ENCODE results near the gene PEX11B.

Gene PEX11B

GRCh38 chr1:145885738-145886287 lies 32.7 kb downstream of the PEX11B start, which contains the start of gene ANKRD35:
Gene ANKRD35, minus strand, starts transcription at chr1:145885866. Its CDS starts 108 bp downstream, at chr1:145885758.
- Histone ChIP-seq H3K27me3 (ENCODE audit: insufficient read depth, insufficient read length) (peaks cover 26% of the 10 kb centered on the region), H3K36me3 (ENCODE audit: insufficient read depth, insufficient read length, low read length) (no peaks in the 10 kb centered on the region), H3K4me1 (ENCODE audit: insufficient read depth, insufficient read length) (peaks cover 6% of the 10 kb centered on the region), H3K4me3 (ENCODE audit: insufficient read length, low read depth) (peak within 1 kb of the TSS; percentile 59), H3K9ac (ENCODE audit: insufficient read length, low read depth) (peak within 1 kb of the TSS; percentile 52), H3K9me3 (ENCODE audit: insufficient read depth, low read length) (no peaks in the 10 kb centered on the region)
- peak; percentile 76 for DNase-seq (ENCODE audit: low read depth, low spot score)
- TF ChIP-seq ZNF274 (IDR thresholded peaks at IDR 0.05; ENCODE audit: low read depth, low read length): no peak
- no peak for TF ChIP-seq SUZ12 (IDR thresholded peaks at IDR 0.05; ENCODE audit: extremely low read depth, insufficient read depth, insufficient read length)
- no peak for TF ChIP-seq YY1 (IDR thresholded peaks at IDR 0.05; ENCODE audit: insufficient read depth, insufficient read length)

GRCh38 chr1:145884675-145885074 lies 33.8 kb downstream of the PEX11B start:
- H3K4me3 ChIP-seq (ENCODE audit: insufficient read length, low read depth): no peak overlapping the region
- peaks cover 26% of the 10 kb centered on the region for H3K27me3 ChIP-seq (ENCODE audit: insufficient read depth, insufficient read length)
- peaks cover 6% of the 10 kb centered on the region for H3K4me1 ChIP-seq (ENCODE audit: insufficient read depth, insufficient read length)
- no peaks in the 10 kb centered on the region for H3K36me3 ChIP-seq (ENCODE audit: insufficient read depth, insufficient read length, low read length)
- H3K9ac ChIP-seq (ENCODE audit: insufficient read length, low read depth): no peak overlapping the region
- H3K9me3 ChIP-seq (ENCODE audit: insufficient read depth, low read length): no peaks in the 10 kb centered on the region
- TF ChIP-seq ZNF274 (IDR thresholded peaks at IDR 0.05; ENCODE audit: low read depth, low read length): no peak
- TF ChIP-seq SUZ12 (IDR thresholded peaks at IDR 0.05; ENCODE audit: extremely low read depth, insufficient read depth, insufficient read length): no peak
- no peak for TF ChIP-seq YY1 (IDR thresholded peaks at IDR 0.05; ENCODE audit: insufficient read depth, insufficient read length)
- DNase-seq (ENCODE audit: low read depth, low spot score): no peak

GRCh38 chr1:145879775-145880174 lies 38.7 kb downstream of the PEX11B start:
- Histone ChIP-seq H3K36me3 (ENCODE audit: insufficient read depth, insufficient read length, low read length) (no peaks in the 10 kb centered on the region), H3K9me3 (ENCODE audit: insufficient read depth, low read length) (no peaks in the 10 kb centered on the region), H3K9ac (ENCODE audit: insufficient read length, low read depth) (peak overlapping the region; percentile 14), H3K4me3 (ENCODE audit: insufficient read length, low read depth) (no peak overlapping the region), H3K27me3 (ENCODE audit: insufficient read depth, insufficient read length) (peaks cover 17% of the 10 kb centered on the region), H3K4me1 (ENCODE audit: insufficient read depth, insufficient read length) (peaks cover 14% of the 10 kb centered on the region)
- no peak for DNase-seq (ENCODE audit: low read depth, low spot score)
- TF ChIP-seq ZNF274 (IDR thresholded peaks at IDR 0.05; ENCODE audit: low read depth, low read length) (no peak), SUZ12 (IDR thresholded peaks at IDR 0.05; ENCODE audit: extremely low read depth, insufficient read depth, insufficient read length) (no peak), YY1 (IDR thresholded peaks at IDR 0.05; ENCODE audit: insufficient read depth, insufficient read length) (no peak)

- Histone ChIP-seq H3K36me3 (ENCODE audit: insufficient read depth, insufficient read length, low read length) (no peaks in the 10 kb centered on the region), H3K9ac (ENCODE audit: insufficient read length, low read depth) (no peak overlapping the region), H3K4me1 (ENCODE audit: insufficient read depth, insufficient read length) (peaks cover 14% of the 10 kb centered on the region), H3K27me3 (ENCODE audit: insufficient read depth, insufficient read length) (peaks cover 6% of the 10 kb centered on the region), H3K9me3 (ENCODE audit: insufficient read depth, low read length) (no peaks in the 10 kb centered on the region), H3K4me3 (ENCODE audit: insufficient read length, low read depth) (no peak overlapping the region)
- TF ChIP-seq ZNF274 (IDR thresholded peaks at IDR 0.05; ENCODE audit: low read depth, low read length) (no peak), YY1 (IDR thresholded peaks at IDR 0.05; ENCODE audit: insufficient read depth, insufficient read length) (no peak), SUZ12 (IDR thresholded peaks at IDR 0.05; ENCODE audit: extremely low read depth, insufficient read depth, insufficient read length) (no peak)
- DNase-seq (ENCODE audit: low read depth, low spot score): no peak
Measured at GRCh38 chr1:145878724-145879123, 39.8 kb downstream of the PEX11B start.

GRCh38 chr1:145877923-145878486 lies 40.5 kb downstream of the PEX11B start:
- no peak for TF ChIP-seq YY1 (IDR thresholded peaks at IDR 0.05; ENCODE audit: insufficient read depth, insufficient read length)
- TF ChIP-seq SUZ12 (IDR thresholded peaks at IDR 0.05; ENCODE audit: extremely low read depth, insufficient read depth, insufficient read length): no peak
- no peak for TF ChIP-seq ZNF274 (IDR thresholded peaks at IDR 0.05; ENCODE audit: low read depth, low read length)
- Histone ChIP-seq H3K9me3 (ENCODE audit: insufficient read depth, low read length) (no peaks in the 10 kb centered on the region), H3K4me1 (ENCODE audit: insufficient read depth, insufficient read length) (peaks cover 16% of the 10 kb centered on the region), H3K27me3 (ENCODE audit: insufficient read depth, insufficient read length) (peaks cover 5% of the 10 kb centered on the region), H3K4me3 (ENCODE audit: insufficient read length, low read depth) (no peak overlapping the region), H3K9ac (ENCODE audit: insufficient read length, low read depth) (no peak overlapping the region), H3K36me3 (ENCODE audit: insufficient read depth, insufficient read length, low read length) (no peaks in the 10 kb centered on the region)
- no peak for DNase-seq (ENCODE audit: low read depth, low spot score)

- Histone ChIP-seq H3K36me3 (ENCODE audit: insufficient read depth, insufficient read length, low read length) (no peaks in the 10 kb centered on the region), H3K9me3 (ENCODE audit: insufficient read depth, low read length) (no peaks in the 10 kb centered on the region), H3K4me3 (ENCODE audit: insufficient read length, low read depth) (no peak overlapping the region), H3K4me1 (ENCODE audit: insufficient read depth, insufficient read length) (peaks cover 17% of the 10 kb centered on the region), H3K27me3 (ENCODE audit: insufficient read depth, insufficient read length) (peaks cover 5% of the 10 kb centered on the region), H3K9ac (ENCODE audit: insufficient read length, low read depth) (no peak overlapping the region)
- no peak for DNase-seq (ENCODE audit: low read depth, low spot score)
- TF ChIP-seq SUZ12 (IDR thresholded peaks at IDR 0.05; ENCODE audit: extremely low read depth, insufficient read depth, insufficient read length) (no peak), YY1 (IDR thresholded peaks at IDR 0.05; ENCODE audit: insufficient read depth, insufficient read length) (no peak), ZNF274 (IDR thresholded peaks at IDR 0.05; ENCODE audit: low read depth, low read length) (no peak)
Measured at GRCh38 chr1:145874646-145875045, 43.9 kb downstream of the PEX11B start.

GRCh38 chr1:145871994-145872924 lies 46.3 kb downstream of the PEX11B start:
- TF ChIP-seq SUZ12 (IDR thresholded peaks at IDR 0.05; ENCODE audit: extremely low read depth, insufficient read depth, insufficient read length) (no peak), YY1 (IDR thresholded peaks at IDR 0.05; ENCODE audit: insufficient read depth, insufficient read length) (no peak), ZNF274 (IDR thresholded peaks at IDR 0.05; ENCODE audit: low read depth, low read length) (no peak)
- H3K4me3 ChIP-seq (ENCODE audit: insufficient read length, low read depth): no peak overlapping the region
- no peaks in the 10 kb centered on the region for H3K9me3 ChIP-seq (ENCODE audit: insufficient read depth, low read length)
- peaks cover 5% of the 10 kb centered on the region for H3K27me3 ChIP-seq (ENCODE audit: insufficient read depth, insufficient read length)
- no peaks in the 10 kb centered on the region for H3K36me3 ChIP-seq (ENCODE audit: insufficient read depth, insufficient read length, low read length)
- no peak for DNase-seq (ENCODE audit: low read depth, low spot score)
- peaks cover 3% of the 10 kb centered on the region for H3K4me1 ChIP-seq (ENCODE audit: insufficient read depth, insufficient read length)
- no peak overlapping the region for H3K9ac ChIP-seq (ENCODE audit: insufficient read length, low read depth)

All from NT2/D1 (cell line).